HG02938 (cell line): Measurements from ENCODE around the gene PIK3C2G.

Source experiments
- ATAC-seq: cut with Tn5 transposase; IDR thresholded peaks from one replicate; pipeline ENCODE4 v1.9.1; 2021; ENCODE audit warnings: mild to moderate bottlenecking, moderate library complexity; ENCODE audit not compliant: unreplicated experiment

PIK3C2G gene

DNA sequence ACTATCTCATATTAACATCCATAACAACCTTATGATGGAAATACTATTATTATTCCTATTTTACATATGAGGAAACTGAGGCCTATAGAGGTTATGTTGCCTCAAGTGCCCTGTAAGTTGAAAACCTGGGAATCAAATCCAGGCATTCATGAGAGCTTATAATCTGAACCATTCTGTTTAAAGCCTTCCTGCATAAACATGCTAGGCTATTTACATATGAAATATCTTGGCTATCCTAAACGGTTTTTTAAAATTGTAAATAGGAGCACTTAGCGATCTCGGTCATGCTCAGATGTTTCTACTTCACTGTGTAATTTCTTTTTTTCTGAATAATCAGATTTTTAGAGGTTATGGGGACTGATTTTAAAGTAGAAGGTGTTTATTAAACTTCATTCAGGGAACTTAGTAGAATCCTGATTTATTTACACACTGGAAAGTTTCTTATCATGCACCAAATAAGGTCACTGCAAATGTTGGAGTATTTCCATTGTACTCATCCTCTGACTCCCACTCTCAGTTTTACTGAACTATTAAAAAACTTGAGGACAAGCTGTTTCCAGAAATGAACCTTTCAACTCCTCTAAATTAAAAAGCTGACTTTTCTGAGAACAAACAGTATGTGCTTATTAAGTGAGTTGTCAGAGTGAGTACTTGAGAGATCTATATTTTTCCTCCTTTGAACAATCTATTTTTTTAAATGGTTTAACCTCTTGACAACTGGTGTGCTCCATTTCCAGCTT is 141.7 kb downstream of the PIK3C2G start:
- no peak for ATAC-seq

DNA sequence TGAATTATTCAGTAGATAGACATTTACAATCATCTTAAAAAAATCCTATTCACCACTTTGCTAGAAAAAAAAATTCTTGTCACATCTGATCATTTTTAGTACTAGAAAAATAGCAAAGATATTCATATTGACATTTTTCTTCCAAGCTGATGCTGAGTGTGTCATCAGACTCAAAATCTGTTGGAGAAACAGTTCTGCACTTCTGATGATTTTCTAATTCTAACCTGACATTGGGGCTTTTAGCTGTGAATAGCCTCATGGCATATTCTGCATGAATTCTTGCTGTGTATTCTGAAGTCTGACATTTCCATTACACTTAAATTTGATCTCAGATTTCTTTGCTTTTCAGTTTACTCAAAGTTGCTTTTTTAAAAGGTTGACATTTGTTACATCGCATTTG is 150.1 kb downstream of the PIK3C2G start:
- no peak for ATAC-seq

DNA sequence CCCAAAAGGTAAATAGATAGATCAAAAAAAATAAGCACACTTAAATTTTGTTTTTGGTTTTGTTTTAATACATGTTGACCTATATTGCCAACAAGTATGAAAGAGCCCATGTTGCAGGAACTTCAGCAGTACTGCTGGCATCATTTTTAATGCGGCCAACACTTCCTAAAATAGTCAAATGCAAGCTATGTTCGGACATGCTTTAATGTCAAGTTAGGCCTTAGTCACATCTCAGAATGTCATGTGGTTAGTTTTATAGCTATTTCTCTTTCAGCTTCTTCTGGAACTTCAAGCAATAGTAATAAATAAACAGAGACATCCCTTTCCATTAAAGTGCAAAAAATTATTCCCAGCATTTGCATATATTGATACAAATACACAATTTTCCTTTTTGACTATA is 153.4 kb downstream of the PIK3C2G start:
- no peak for ATAC-seq

DNA sequence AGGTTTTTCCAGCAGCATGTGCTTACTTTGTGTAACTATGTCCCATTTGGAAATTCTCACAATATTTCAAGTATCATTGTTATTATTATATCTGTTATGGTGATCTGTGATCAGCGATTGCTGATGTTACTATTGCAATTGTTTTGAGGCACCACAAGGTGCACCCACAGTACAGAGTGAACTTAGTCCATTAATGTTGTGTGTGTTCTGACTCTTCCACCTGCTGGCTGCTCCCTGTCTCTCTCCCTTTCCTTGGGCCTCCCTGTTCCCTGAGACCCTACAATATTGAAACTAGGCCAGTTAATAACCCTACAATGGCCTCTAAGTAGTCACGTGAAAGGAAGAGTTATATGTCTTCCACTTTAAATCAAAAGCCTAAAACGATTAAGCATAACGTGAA is 153.9 kb downstream of the PIK3C2G start:
- no peak for ATAC-seq

DNA sequence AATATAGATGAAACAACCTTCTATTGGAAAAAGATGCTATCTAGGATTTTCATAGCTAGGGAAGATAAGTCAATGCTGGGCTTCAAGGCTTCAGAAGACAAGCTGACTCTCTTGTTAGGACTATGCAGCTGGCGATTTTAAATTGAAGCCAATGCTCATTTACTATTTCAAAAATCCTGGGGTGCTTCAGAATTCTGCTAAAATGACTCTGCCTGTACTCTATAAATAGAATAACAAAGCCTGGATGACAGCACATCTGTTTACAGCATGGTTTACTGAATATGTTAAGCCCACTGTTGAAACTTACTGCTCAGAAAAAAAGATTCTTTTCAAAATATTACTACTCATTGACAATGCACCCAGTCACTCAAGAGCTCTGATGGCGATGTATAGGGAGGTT is 155.1 kb downstream of the PIK3C2G start:
- no peak for ATAC-seq

DNA sequence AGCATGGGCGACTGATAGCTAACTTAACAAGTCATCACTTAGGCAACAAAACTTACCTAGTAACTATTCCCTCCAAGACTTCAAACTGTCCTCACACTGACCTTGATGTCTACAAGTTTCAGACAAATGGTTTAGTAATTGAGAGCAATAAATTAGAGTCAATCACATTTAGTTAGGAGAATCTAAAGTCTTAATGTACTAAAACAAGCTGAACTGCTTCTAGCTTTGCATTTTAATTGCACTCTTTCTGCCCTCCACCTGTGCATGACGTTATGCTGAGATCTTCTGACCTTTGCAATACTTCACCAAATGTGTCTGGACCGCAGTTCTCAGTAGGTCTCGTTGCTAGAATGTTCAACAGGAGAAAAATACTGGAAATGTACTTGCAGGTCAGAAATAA is 158.0 kb downstream of the PIK3C2G start:
- ATAC-seq: no peak

DNA sequence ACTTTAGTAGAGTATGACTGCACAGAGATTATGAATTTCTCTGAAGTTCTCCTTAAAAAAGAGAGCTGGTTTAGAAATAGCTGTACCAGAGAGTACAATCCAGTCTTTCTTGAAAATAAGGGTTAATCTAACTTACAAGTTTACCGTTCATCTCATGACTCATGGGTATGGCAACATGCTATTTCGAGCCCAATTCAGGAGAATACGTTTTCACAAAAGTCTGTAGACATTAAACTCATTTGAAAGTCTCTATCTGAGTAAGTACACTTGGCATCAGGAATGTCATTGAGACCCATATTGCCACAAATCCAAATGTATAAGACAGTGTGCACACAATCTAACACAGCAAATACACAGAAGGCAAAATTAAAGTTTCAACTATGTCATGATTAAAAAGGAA is 160.5 kb downstream of the PIK3C2G start:
- no peak for ATAC-seq

DNA sequence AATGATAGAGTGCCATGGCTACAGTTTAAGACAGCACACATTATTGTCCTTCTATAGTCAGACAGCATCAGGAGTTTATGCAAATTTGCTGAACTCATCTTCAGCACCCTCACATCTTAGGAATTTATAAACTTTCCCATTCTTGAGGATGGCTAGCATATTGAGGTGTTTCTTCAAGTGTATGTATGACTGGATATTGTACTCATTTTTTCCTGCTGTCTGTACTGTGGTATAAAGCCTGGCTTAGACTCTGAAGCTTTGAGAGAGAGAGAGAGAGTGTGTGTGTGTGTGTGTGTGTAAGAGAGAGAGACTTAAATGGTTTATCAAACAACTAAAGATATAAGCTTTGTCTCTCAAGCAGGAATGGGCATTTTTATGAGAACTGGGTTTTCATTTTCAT is 161.6 kb downstream of the PIK3C2G start:
- no peak for ATAC-seq

DNA sequence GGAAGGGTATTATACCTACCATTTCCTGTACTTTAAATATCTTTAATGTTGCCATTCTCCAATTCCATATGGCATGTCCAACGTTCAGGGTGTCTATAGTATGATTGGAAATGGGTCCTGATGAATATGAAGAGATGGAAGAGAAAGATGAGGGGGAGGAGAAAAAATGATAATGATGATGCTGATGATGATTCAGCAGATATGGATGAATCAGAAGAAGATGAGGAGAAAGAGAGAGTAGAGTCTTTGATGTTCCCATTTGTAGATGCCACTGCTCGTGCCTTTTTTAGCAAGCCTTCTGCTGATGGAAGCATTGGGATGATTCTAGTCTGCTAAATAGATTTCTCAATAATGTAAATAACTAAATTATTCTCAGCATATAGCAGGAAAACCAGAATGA is 163.5 kb downstream of the PIK3C2G start:
- no peak for ATAC-seq

DNA sequence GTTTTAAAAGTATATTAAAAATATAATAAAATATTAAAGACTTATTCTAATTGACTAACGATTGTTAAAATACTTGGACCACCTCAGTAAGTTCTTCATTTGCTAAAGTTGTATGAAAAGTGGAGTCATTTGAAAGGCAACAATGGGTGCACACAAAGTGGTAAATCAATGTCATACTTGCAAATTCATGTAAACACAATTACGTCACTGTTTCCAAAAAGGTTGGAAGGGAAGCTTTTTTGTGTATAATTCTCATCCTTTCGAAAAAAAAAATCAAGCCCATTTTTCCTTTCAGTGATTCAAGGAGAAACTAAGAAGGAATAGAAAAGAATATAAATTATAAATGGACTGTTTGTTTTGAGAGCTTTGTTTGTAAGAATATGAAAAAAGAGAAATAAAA is 166.2 kb downstream of the PIK3C2G start:
- ATAC-seq: no peak

DNA sequence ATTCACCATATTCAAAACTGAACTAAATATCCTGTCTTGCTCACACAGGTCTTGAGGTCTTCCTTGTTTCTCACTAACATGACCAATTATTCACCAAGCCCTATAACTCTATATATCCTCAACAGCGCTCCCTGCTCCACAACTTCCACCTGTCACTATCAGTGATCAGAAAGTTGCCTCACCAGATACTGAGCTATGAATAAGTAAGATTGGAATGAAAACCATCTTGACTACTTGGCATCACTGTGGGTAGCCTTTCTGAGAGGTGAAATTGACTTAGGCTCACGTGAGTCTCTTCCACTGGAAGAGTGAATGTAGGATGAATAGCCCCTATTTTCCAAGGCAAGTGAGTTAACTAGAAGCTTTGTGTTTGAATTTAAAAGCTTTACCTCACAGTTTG is 167.1 kb downstream of the PIK3C2G start:
- no peak for ATAC-seq

DNA sequence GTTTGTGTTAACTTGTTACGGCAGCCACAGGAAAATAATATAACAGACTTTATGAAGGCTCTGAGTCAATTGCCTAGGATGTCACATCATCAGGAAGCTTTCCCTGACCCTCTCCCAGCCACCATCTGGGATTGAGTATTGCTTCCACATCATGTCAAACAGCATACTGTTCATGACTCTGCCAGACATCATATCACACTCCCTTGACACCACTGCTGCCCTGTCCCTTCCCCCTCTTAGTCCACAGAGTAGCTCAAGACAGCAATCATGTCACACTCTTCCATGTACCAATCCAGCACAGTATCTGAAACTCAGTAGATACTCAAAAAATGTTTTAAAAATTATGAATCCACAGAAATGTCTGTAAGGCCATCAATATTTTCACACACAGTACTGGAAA is 168.0 kb downstream of the PIK3C2G start:
- ATAC-seq: no peak

DNA sequence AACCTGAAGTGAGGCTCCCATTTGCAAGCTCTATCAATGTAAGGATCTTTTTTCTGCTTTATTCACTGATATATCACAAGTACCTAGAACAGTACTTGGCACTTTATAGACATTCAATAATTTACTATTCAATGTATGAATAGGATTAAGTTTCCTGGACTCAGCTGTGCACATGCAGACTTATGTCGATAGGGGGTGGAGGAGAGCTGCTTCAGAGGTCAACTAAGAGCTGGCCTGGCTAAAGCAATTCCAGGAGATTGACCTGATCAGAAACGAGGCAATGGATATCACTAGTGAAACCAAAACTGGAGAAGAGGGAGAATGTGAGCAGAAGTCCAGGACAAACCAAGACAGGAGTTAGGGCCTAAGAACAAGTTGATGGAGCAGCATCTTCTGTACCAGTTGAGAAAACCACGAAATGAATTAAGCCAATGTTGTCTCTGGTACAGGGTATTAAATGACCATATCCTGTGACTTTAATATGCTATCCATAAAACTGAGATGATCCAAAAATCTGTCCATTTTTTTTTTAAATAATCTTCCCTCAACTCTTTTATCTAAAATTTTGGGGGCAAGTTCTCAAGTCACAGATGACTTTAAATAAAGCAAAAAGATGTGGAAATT is 169.2 kb downstream of the PIK3C2G start:
- no peak for ATAC-seq

DNA sequence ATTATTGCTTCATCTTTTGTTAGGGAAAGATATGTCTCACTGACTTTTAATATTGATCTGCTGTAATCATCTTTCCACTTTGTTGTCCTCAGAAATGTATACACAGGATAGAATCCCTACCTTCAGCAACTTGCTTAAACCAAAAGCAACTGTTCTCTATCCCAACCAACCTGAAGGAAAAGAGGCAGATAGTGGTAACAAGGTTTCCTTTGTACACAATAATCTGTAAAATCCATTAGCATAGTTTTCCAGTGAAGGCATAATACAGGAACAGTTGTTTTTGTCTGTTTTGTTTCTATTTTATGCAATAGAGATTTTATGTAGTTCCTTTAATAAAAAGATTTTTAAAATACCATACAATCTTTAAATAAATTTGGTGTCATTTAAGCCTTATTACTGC is 170.5 kb downstream of the PIK3C2G start:
- ATAC-seq: no peak

DNA sequence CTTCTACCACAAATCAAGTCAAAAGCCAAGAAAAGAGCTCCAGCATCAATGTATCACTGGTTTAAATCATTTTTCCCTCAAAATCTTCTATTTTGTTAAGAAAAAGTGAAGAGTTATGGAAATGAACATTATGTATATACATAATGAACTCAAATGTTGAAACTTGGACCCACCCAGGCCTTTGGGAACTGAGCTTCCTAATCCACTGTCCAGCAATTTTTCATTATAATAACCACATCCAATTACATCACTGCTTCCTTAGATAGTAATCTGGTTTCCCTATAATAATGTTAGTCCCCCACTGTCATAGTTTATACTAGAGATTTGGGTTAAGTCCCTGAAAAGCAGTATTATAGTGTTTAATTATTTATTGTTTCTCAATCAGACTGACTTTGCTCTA is 170.9 kb downstream of the PIK3C2G start:
- no peak for ATAC-seq

DNA sequence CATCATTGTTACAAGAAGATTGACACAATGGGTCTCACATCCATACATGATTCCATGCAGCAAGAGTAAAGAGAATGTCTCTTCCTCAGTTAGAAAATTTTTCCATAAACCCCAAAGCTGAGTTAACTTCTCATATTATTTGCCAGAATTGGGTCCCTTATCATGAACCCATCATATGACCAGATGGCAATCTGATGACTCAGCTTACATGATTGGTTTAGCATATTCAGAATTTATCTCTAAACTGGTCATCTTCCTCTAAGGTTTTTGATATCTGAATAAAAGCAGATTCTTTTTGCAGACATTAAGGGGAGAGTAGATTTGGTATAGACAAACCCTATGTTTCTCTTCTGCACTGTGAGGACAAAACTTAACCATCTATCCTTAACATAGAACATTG is 174.9 kb downstream of the PIK3C2G start:
- ATAC-seq: no peak

DNA sequence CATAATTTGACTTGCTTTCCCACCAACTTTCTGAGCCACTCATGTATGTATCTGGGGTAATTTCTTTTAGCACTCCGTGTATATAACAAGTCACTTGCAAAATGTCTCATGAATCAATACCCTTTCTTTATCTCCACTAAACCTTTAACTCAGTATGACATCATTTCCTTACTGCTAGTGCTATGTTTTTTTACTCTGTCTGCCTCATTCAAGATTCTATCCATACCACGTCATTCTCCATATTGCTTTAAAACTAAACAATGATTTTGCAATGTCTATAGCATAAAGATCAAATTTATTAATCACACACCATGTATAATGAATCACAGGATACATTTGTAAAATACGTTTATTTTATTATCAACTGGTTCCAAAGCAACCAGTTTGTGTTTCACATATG is 178.2 kb downstream of the PIK3C2G start:
- no peak for ATAC-seq

DNA sequence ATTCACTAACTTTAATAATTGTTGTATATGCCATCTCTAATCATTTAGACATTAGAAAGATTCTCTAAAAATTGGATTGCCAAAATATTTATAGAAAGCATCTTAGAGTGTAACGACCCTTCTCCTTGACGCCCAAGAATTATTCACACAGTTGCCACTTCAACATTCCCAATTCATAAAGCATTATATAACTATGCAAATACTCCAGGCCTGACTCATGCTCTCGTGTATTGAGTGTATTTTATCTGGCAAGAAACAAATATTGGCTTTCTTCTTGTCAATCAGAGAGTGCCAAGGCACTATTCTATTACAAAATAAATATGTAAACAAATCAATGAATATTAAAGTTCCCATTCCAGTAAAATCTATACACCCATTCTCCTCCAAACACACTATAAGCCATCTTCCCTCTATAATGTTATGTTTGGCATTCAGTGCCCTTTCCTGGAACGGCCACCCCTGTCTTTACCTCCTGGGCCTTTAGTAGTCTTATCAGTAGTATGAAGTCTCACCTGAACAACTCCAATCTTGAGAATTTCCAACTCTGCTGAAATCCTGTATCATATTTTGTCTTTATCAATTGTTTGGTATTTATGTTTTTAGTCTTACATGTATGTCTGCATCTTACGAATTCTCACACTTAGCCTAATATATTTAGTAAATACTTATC is 182.6 kb downstream of the PIK3C2G start:
- ATAC-seq: no peak

DNA sequence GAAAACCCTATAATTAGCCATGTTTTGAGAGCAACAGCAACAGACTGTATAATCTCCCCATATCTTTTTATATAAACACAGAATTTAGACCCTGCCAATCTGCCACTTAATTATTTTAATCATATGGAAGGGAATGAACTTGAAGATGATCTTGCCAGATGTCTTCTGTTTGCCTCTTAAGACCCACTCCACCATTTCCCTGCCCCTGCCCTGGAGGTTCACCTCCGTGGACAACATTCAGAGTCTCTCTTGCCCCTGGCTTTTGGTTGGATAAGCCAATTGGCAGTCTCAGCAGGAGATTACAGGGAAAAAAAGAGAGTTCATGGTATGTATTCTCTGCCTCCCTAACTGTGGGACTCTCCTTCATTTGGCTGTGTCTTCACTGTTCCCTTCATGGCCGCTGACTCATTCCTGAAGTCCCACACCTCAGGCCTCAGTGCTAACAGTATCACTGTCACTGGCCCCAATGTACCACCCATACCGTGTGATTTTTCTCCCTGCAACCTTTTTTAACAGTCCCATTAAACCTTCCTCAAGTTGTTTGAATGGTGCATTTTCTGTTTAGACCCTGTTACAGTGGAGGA is 184.8 kb downstream of the PIK3C2G start:
- ATAC-seq: no peak

DNA sequence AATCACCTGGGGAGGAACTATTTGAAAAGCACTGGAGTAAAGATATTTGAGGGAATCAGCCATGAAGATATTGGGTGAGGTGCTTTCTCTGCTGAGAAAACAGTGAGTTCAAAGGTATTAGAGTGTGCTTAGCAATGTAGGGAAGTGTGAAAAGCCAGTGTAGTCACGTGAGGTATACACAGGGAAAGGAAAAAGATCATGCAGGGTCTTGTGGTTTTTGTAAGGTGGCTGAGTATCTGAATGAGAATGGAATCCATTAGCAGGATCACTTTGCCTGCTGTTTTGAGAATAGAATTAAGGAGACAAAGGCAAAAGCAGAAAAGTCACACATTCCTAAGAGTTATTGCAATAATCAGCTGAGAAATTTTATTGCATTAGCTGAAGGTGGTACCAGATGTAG is 193.0 kb downstream of the PIK3C2G start:
- no peak for ATAC-seq

DNA sequence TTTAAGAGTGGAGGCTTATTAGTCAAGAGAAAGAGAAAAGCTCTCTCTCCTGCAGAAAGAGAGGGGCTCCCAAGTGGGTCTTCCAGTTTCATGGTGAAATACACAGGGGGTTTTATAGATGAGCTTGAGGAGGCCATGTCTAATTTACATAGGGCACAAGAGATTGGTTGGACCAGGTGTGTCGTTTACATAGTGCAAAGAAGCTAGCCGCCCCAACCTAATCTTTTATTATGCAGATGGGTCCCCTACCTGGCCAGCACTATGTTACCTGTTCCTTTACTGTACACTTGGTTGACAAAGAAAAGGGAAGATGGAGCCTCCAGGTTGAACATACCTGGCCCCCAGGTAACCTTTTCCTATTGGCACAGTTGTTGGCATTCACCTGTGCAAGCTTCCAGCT is 195.0 kb downstream of the PIK3C2G start:
- ATAC-seq: no peak

DNA sequence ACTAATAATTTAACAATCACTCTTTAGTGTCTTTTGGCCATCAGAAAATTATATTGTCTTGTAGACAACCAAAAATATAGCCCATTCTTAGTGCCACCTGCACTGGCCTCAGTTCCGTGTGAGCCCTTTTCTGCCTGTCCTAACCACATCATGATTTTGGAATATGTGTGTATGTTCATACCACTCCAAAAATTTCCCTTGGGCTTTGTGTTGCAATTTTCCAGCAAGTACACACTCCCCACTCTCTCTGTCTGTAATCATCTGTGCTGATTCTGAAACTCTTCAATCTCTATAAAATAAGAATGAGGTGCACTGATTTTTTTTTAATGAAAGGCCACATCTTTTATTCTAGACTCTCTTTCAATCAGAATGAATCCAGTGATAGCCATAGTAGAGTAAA is 196.0 kb downstream of the PIK3C2G start:
- no peak for ATAC-seq
